ENCODE results near the gene TICAM1. TPM values are rescaled to one million over a fixed set of nuclear protein-coding genes. Genes with fewer than 3 reads are reported as not detected.
A peak's percentile ranks its signal among the peaks of the same experiment; 100 is the strongest.

Gene TICAM1
- total RNA-seq, 1 experiment from 2014 or later: 0.48 TPM

DNA sequence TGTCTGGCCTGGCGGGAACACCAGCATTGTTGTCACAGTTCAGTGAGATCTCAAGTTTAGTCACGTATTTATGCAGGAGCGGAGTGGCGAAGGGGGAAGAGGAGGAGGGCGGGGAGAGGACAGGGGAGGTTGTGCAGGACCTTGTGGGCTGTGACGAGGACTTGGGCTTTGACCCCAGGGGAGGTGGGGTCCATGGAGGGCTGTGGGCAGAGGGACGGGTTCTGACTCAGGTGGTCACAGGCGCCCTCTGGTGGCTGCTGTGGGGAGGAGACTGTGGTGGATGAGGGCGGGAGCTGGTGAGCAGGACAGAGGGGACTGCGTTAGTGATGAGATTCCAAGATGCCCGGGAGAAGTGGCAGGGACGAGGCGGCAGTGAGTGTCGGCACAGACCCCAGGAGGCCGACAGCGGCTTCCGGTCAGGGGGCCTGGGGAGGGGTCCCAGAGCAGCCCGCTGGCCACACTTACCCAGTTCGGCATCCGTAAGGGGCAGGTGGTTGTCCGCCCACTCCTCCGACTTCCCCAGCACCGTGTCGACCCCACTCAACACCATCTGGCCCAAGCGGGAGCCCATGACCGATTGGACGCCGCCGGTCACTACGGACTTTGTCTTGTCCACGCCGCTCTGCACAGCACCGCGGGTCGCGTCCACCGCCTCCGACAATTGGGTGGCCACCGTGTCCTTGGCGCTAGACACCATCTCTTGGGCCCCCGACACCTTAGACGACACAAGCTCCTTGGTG, 20.2 kb upstream of the TICAM1 start:
- no peak overlapping the region for H2BK15ac ChIP-seq (ENCODE audit: low read depth, low read length)
- no peak overlapping the region for H3T11ph ChIP-seq (ENCODE audit: low read length)
- Mint-ChIP-seq H3K27me3 (ENCODE audit: low read depth) (peaks cover 1% of the 10 kb centered on the region; the same call in 1 of the 2 replicates), H3K27ac (peak overlapping the region in 1 of 3 experiments; percentile 75; a peak in 1 of 7 replicates), H3K36me3 (ENCODE audit: insufficient read depth in 1 of 3, low read depth in 3 of 3) (peaks cover 15 to 61% (median 54%) of the 10 kb centered on the region in 3 experiments; a peak in 6 of 7 replicates), H3K4me1 (no peaks in the 10 kb centered on the region), H3K9me3 (no peaks in the 10 kb centered on the region), H3K4me3 (no peak overlapping the region)
- H3K9ac ChIP-seq (ENCODE audit: extremely low read depth, insufficient read length, low read length): no peak overlapping the region
- H4K8ac ChIP-seq (replicated peaks; ENCODE audit: insufficient read length, low read depth, low read length): no peak overlapping the region
- H3K27me3 ChIP-seq (ENCODE audit: insufficient read depth, low read length): no peaks in the 10 kb centered on the region
- no peak overlapping the region for H3K4me2 ChIP-seq (ENCODE audit: insufficient read depth, insufficient read length, low read length)
- WGBS (ENCODE audit: extremely low coverage, insufficient read length, low lambda C conversion rate): no CpG with 5 or more reads among the region's 42 CpGs
- H3K4ac ChIP-seq (ENCODE audit: low read depth, low read length): no peak overlapping the region
- H3K56ac ChIP-seq (ENCODE audit: insufficient read length, low read depth, low read length): no peak overlapping the region
- no peaks in the 10 kb centered on the region for H3K4me1 ChIP-seq (ENCODE audit: insufficient read depth, low read length)
- H4K91ac ChIP-seq (ENCODE audit: insufficient read length, low read depth, low read length): no peak overlapping the region
- H3K9me3 ChIP-seq (ENCODE audit: control insufficient read depth, low read depth, low read length): no peaks in the 10 kb centered on the region
- no peak overlapping the region for H2BK12ac ChIP-seq (ENCODE audit: insufficient read length, low read depth, low read length)
- no peak overlapping the region for H4K5ac ChIP-seq (ENCODE audit: insufficient read length, low read depth, low read length)
- H3K79me2 ChIP-seq (ENCODE audit: insufficient read depth, low read length): no peaks in the 10 kb centered on the region
- no peak overlapping the region for H3K27ac ChIP-seq (ENCODE audit: insufficient read length, low read depth, low read length)
- no peak overlapping the region for H2AK5ac ChIP-seq (ENCODE audit: insufficient read length, low read length)
- no peaks in the 10 kb centered on the region for H3K79me1 ChIP-seq (ENCODE audit: insufficient read depth, low read depth, low read length, poor library complexity, severe bottlenecking)
- H3K18ac ChIP-seq (ENCODE audit: insufficient read length, low read depth, low read length): no peak overlapping the region
- H3K23me2 ChIP-seq (ENCODE audit: insufficient read length, low read depth, low read length, poor library complexity, severe bottlenecking): no peaks in the 10 kb centered on the region
- H3K23ac ChIP-seq (ENCODE audit: insufficient read length, low read depth, low read length): no peak overlapping the region
- no peak overlapping the region for H2BK5ac ChIP-seq (ENCODE audit: insufficient read length, low read length)
- peak; percentile 89 for DNase-seq
- no peaks in the 10 kb centered on the region for H4K20me1 ChIP-seq (ENCODE audit: control insufficient read depth, insufficient read depth, insufficient read length)
- H2BK120ac ChIP-seq (ENCODE audit: low read depth, low read length, poor library complexity, severe bottlenecking): no peak overlapping the region
- TF ChIP-seq, protein P1, sequence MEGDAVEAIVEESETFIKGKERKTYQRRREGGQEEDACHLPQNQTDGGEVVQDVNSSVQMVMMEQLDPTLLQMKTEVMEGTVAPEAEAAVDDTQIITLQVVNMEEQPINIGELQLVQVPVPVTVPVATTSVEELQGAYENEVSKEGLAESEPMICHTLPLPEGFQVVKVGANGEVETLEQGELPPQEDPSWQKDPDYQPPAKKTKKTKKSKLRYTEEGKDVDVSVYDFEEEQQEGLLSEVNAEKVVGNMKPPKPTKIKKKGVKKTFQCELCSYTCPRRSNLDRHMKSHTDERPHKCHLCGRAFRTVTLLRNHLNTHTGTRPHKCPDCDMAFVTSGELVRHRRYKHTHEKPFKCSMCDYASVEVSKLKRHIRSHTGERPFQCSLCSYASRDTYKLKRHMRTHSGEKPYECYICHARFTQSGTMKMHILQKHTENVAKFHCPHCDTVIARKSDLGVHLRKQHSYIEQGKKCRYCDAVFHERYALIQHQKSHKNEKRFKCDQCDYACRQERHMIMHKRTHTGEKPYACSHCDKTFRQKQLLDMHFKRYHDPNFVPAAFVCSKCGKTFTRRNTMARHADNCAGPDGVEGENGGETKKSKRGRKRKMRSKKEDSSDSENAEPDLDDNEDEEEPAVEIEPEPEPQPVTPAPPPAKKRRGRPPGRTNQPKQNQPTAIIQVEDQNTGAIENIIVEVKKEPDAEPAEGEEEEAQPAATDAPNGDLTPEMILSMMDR (conservative IDR thresholded peaks at IDR 0.05): peak; percentile 91
- no peak overlapping the region for H3K14ac ChIP-seq (ENCODE audit: insufficient read depth, low read length)
- no peak overlapping the region for H2AFZ ChIP-seq (ENCODE audit: low read length)
- H2BK20ac ChIP-seq (ENCODE audit: low read depth, low read length, poor library complexity, severe bottlenecking): no peak overlapping the region
